ENCODE results near the gene HBZ.
"Not testable (repeated sequence)": the region's sequence is repeated elsewhere in the genome, so short reads cannot be mapped to it uniquely, and the experiment has no call there.

The HBZ gene

GRCh38 chr16:203246-203645 is 50.8 kb downstream of the HBZ start:
- no peak for DNase-seq (ENCODE audit: extremely low spot score)
- CTCF ChIA-PET: no interaction called here
- POLR2A ChIA-PET: no interaction called here
- no peak for TF ChIP-seq CTCF (IDR thresholded peaks at IDR 0.05; ENCODE audit: control extremely low read depth, extremely low read depth, low read depth, missing control alignments)

GRCh38 chr16:204046-204445 is 51.6 kb downstream of the HBZ start:
- POLR2A ChIA-PET; DNase-seq (ENCODE audit: extremely low spot score); CTCF ChIA-PET: not testable (repeated sequence)

Measured in GM10248 (cell line).